Smooth muscle cell (in vitro differentiated cells): Measurements from ENCODE around the gene POLR2L. TPM values are rescaled to one million over a fixed set of nuclear protein-coding genes. Genes with fewer than 3 reads are reported as not detected.
A peak's percentile ranks its signal among the peaks of the same experiment; 100 is the strongest.

Experiments used
- DNase-seq: peaks from one replicate; lab custom pipeline; 2025; ENCODE audit not compliant: unreplicated experiment; lab: John Stamatoyannopoulos, UW
- H2AFZ ChIP-seq: fragments of 200-600 bp; sonication (generic); 2 replicates; pipeline ENCODE4 v1.6.0; 2016; ENCODE audit warnings: antibody characterized with exemption, low read depth, mild to moderate bottlenecking
- H3F3A ChIP-seq: fragments of 200-600 bp; sonication (generic); 2 replicates; pipeline ENCODE4 v1.6.0; 2017; ENCODE audit warnings: antibody characterized with exemption, low read depth
- H3K27ac ChIP-seq: fragments of 200-600 bp; sonication (generic); 2 replicates; pipeline ENCODE4 v1.5.1; 2016; ENCODE audit warnings: low read depth, mild to moderate bottlenecking
- H3K27me3 ChIP-seq: fragments of 200-600 bp; sonication (generic); 2 replicates; pipeline ENCODE4 v1.6.1; 2016; ENCODE audit warnings: low read depth, mild to moderate bottlenecking
- H3K36me3 ChIP-seq: fragments of 200-600 bp; sonication (generic); 2 replicates; pipeline ENCODE4 v1.5.1; 2016; ENCODE audit warnings: low read depth
- H3K4me1 ChIP-seq: fragments of 200-600 bp; sonication (generic); 2 replicates; pipeline ENCODE4 v1.5.1; 2016; ENCODE audit warnings: low read depth
- H3K4me2 ChIP-seq: fragments of 200-600 bp; sonication (generic); 2 replicates; pipeline ENCODE4 v1.6.0; 2016; ENCODE audit warnings: mild to moderate bottlenecking
- H3K4me3 ChIP-seq: fragments of 200-600 bp; sonication (generic); 2 replicates; pipeline ENCODE4 v1.5.1; 2016; ENCODE audit warnings: mild to moderate bottlenecking
- H3K79me2 ChIP-seq: fragments of 200-600 bp; sonication (generic); 2 replicates; pipeline ENCODE4 v1.6.0; 2016; ENCODE audit warnings: low read depth, mild to moderate bottlenecking
- H3K9ac ChIP-seq: fragments of 200-600 bp; sonication (generic); 2 replicates; pipeline ENCODE4 v1.6.0; 2016; ENCODE audit warnings: low read depth
- H3K9me3 ChIP-seq: fragments of 200-600 bp; sonication (generic); replicated peaks from 2 replicates; pipeline ENCODE4 v1.5.1; 2016; ENCODE audit warnings: low read depth
- H4K20me1 ChIP-seq: fragments of 200-600 bp; sonication (generic); 2 replicates; pipeline ENCODE4 v1.6.0; 2016; ENCODE audit warnings: low read depth
- WGBS: methylation state at CpG from one replicate; pipeline ENCODE4 v1.1.7; 2016; ENCODE audit warnings: low lambda C conversion rate; 5-methylcytosine and 5-hydroxymethylcytosine counted together
- polyA plus RNA-seq: library from polyadenylated mRNA; unstranded; fragments of >200 nt; fragmentation: Nextera tagmentation; extraction: Ambion mirVana; gene quantifications from 2 replicates; pipeline ENCODE4 v1.2.1, GENCODE V29; 2016
- total RNA-seq: library from RNA; depleted of rRNA; stranded (reverse); fragments of >200 nt; gene quantifications from 2 replicates; pipeline ENCODE4 v1.2.3, GENCODE V29; 2014
- TF ChIP-seq, protein P1 (sequence below): fragments of 200-600 bp; sonication (generic); IDR thresholded peaks from 2 replicates; pipeline ENCODE4 v1.5.1; 2017; ENCODE audit warnings: borderline replicate concordance, mild to moderate bottlenecking, antibody characterized with exemption; ENCODE audit not compliant: insufficient read depth, poor library complexity, severe bottlenecking

Gene POLR2L
- total and polyA plus RNA-seq, 2 experiments from 2014 or later: 51.4 to 380 TPM

DNA sequence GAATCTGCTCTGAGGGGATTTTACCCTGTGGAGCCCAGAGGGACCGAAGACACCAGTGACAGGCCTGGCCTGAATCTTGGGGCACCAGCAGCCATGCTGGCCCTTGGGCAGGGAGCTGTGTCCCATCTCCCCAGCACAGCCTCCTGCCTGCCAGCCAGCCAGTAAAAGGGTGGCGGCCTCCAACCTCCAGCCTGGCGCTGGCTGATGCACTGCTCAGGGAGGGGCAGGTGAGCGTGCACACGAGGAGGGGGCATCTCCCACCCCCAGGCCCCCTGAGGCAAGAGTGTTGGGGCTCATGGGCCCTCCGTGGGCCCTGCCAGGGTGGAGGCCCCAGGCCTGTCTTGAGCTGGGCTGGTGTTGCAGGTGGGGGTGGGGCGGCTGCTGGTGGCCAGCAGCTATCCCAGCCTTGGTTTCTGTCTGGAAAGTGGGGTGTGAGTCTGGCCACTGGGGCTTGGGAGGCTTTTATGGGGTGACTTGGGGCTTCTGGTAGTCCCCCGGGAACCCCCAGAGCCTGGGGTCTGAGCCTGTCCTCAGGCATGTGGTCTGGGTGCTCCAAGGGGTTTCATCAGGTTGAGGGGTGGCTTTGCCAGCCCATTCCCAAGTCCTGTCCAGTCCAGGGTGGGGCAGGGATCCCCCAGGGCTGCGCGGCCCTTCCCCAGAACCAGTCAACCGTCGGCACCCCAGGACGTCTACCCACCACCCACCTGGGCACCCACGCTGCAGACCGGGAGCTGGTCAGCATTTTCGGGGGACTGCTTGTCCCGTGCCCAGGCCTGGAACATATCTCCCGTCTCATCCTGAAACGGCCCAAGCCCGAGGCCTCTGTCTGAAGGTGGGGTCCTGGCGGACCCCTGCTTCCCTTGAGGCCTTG is 18.1 kb upstream of the POLR2L start:
- Histone ChIP-seq H3K27ac (no peak overlapping the region), H4K20me1 (peaks cover 68% of the 10 kb centered on the region), H3K9ac (no peak overlapping the region)

DNA sequence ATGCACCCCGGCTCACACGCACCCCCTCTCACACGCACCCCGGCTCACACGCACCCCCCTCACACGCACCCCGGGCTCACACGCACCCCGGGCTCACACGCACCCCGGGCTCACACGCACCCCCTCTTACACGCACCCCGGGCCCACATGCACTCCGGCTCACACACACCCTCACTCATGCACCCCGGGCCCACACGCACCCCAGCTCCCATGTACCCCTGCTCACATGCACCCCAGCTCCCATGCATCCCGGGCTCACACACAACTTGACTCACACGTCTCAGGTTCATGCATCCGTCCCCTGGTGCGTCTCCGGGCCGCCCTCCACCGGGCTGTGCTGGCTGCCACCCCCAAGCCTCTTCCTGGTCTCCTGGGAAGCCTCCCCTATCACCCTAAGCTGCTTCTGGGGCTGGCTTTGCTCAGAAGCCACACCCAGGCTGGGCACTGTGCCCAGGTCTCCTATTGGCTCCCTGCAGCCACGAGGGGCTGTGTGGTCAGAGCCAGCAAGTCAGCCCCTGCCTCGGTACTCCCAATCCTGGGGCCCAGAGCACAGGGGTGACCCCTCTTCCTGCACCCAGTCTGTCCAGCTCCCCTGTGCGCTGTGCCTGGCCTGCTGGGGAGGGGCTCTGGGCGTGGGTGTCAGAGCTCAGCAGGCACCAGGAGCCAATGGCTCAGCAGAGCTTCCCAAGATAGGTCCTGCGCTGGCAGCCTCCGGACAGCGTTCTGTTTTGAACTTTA is 17.2 kb upstream of the POLR2L start:
- DNase-seq: peak; percentile 44
- Histone ChIP-seq H3K9me3 (no peaks in the 10 kb centered on the region), H3K27ac (no peak overlapping the region), H3K4me3 (no peak overlapping the region), H3K4me1 (peaks cover 24% of the 10 kb centered on the region), H3K79me2 (no peaks in the 10 kb centered on the region), H3K9ac (no peak overlapping the region), H3K36me3 (no peaks in the 10 kb centered on the region), H2AFZ (no peak overlapping the region), H3K27me3 (no peaks in the 10 kb centered on the region), H3F3A (no peaks in the 10 kb centered on the region), H3K4me2 (peak overlapping the region; percentile 67), H4K20me1 (peaks cover 77% of the 10 kb centered on the region)
- TF ChIP-seq, protein P1, sequence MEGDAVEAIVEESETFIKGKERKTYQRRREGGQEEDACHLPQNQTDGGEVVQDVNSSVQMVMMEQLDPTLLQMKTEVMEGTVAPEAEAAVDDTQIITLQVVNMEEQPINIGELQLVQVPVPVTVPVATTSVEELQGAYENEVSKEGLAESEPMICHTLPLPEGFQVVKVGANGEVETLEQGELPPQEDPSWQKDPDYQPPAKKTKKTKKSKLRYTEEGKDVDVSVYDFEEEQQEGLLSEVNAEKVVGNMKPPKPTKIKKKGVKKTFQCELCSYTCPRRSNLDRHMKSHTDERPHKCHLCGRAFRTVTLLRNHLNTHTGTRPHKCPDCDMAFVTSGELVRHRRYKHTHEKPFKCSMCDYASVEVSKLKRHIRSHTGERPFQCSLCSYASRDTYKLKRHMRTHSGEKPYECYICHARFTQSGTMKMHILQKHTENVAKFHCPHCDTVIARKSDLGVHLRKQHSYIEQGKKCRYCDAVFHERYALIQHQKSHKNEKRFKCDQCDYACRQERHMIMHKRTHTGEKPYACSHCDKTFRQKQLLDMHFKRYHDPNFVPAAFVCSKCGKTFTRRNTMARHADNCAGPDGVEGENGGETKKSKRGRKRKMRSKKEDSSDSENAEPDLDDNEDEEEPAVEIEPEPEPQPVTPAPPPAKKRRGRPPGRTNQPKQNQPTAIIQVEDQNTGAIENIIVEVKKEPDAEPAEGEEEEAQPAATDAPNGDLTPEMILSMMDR: no peak
- WGBS: 76% methylated on average over 15 of the region's 31 CpGs

More for the DNA sequence above, 18.1 kb upstream of the POLR2L start:
- H3K4me1 ChIP-seq: peaks cover 16% of the 10 kb centered on the region
- 89% methylated on average over 21 of the region's 21 CpGs for WGBS
- H2AFZ ChIP-seq: no peak overlapping the region
- no peak for DNase-seq
- H3F3A ChIP-seq: no peaks in the 10 kb centered on the region
- H3K9me3 ChIP-seq: no peaks in the 10 kb centered on the region
- TF ChIP-seq, protein P1: no peak
- no peaks in the 10 kb centered on the region for H3K27me3 ChIP-seq
- no peaks in the 10 kb centered on the region for H3K36me3 ChIP-seq
- no peaks in the 10 kb centered on the region for H3K79me2 ChIP-seq
- H3K4me3 ChIP-seq: no peak overlapping the region
- H3K4me2 ChIP-seq: peak overlapping the region; percentile 67

DNA sequence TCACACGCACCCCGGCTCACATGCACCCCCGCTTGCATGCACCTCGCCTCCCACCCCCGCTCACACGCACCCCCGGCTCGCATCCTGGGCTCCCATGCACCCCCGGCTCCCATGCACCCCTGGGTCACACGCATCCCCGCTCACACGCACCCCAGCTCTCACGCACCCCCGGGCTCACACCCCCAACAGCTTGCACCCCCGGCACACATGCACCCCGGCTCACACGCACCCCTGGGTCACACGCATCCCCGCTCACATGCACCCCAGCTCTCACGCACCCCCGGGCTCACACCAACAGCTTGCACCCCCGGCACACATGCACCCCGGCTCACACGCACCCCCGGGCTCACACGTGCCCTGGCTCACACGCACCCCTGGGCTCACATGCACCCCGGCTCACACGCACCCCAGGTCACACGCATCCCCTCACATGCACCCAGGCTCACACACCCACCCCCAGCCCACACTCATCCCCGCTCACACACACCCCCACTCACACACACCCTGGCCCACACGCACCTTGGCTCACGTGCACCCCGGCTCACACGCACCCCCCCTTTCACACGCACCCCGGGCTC is 16.5 kb upstream of the POLR2L start:
- Histone ChIP-seq H3K9me3 (no peaks in the 10 kb centered on the region), H3K27ac (no peak overlapping the region), H4K20me1 (peaks cover 82% of the 10 kb centered on the region), H3K27me3 (no peaks in the 10 kb centered on the region), H3K36me3 (no peaks in the 10 kb centered on the region), H3F3A (no peaks in the 10 kb centered on the region), H3K4me2 (no peak overlapping the region), H3K4me1 (peaks cover 30% of the 10 kb centered on the region), H2AFZ (no peak overlapping the region), H3K4me3 (no peak overlapping the region), H3K9ac (no peak overlapping the region), H3K79me2 (no peaks in the 10 kb centered on the region)
- DNase-seq: no peak
- 100% methylated on average over 10 of the region's 37 CpGs for WGBS
- TF ChIP-seq, protein P1: no peak
